HS-5 (cell line): ENCODE measurements around the gene KDM6B.

Experiments
- DNase-seq: peaks from one replicate; pipeline ENCODE4 v3.0.0-alpha.2; 2012; ENCODE audit warnings: low read depth

KDM6B gene

GRCh38 chr17:7823581-7824001 lies 10.4 kb upstream of the KDM6B start:
- no peak for DNase-seq

- no peak for DNase-seq
Measured at GRCh38 chr17:7824021-7824924, 9.7 kb upstream of the KDM6B start.

GRCh38 chr17:7825206-7825990 lies 8.6 kb upstream of the KDM6B start:
- no peak for DNase-seq

GRCh38 chr17:7830616-7831015 lies 3.4 kb upstream of the KDM6B start:
- DNase-seq = no peak

GRCh38 chr17:7831233-7831632 lies 2.8 kb upstream of the KDM6B start:
- DNase-seq = no peak

GRCh38 chr17:7832431-7832830 lies 1.6 kb upstream of the KDM6B start:
- DNase-seq = no peak

GRCh38 chr17:7833011-7833794 lies 814 bp upstream of the KDM6B start:
- no peak for DNase-seq

GRCh38 chr17:7834542-7834956 lies 532 bp downstream of the KDM6B start:
- DNase-seq = no peak

- DNase-seq = peak; percentile 93
Measured at GRCh38 chr17:7834957-7835813, 1.2 kb downstream of the KDM6B start.

- no peak for DNase-seq
Measured at GRCh38 chr17:7835814-7836595, 2.0 kb downstream of the KDM6B start.

GRCh38 chr17:7836596-7837407 lies 2.8 kb downstream of the KDM6B start:
- DNase-seq = peak; percentile 86

- DNase-seq = no peak
Measured at GRCh38 chr17:7837408-7838088, 3.5 kb downstream of the KDM6B start.

GRCh38 chr17:7838090-7839075 lies 4.4 kb downstream of the KDM6B start:
- DNase-seq = no peak

- DNase-seq = no peak
Measured at GRCh38 chr17:7839190-7839875, 5.3 kb downstream of the KDM6B start.

GRCh38 chr17:7839876-7840261 lies 5.9 kb downstream of the KDM6B start:
- no peak for DNase-seq

- no peak for DNase-seq
Measured at GRCh38 chr17:7840441-7840840, 6.4 kb downstream of the KDM6B start.

GRCh38 chr17:7840875-7841274 lies 6.9 kb downstream of the KDM6B start:
- no peak for DNase-seq
